ENCODE results near the gene PTAR1. TPM values are rescaled to one million over a fixed set of nuclear protein-coding genes. Genes with fewer than 3 reads are reported as not detected.

PTAR1 gene
- total RNA-seq, 1 donor from 2014 or later, result 48.2 TPM

DNA sequence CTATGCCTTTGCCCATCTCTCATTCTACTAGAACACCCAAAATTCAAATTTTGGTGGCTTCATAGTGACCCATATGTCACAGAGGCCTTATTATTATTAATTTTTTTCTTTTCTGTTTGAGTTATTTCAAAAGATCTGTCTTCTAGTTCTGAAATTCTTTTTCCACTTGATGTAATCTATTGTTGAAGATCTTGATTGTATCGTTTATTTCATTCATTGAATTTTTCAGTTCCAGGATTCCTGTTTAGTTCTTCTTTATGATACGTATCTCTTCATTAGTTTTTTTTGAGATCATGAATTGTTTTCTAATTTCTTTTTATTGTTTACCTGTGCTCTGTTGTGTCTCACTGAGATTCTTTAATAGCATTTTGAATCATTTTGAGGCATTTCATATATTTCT, 63.0 kb downstream of the PTAR1 start:
- no peak for DNase-seq (ENCODE audit: low spot score)
- Mint-ChIP-seq H3K4me3 (ENCODE audit: unreplicated experiment) (no peak overlapping the region), H3K4me1 (ENCODE audit: low read depth) (no peaks in the 10 kb centered on the region), H3K27me3 (ENCODE audit: low read depth) (no peaks in the 10 kb centered on the region), H3K36me3 (ENCODE audit: low read depth) (peaks cover 22% of the 10 kb centered on the region), H3K27ac (ENCODE audit: unreplicated experiment) (no peak overlapping the region), H3K9me3 (ENCODE audit: low read depth) (peaks cover 54% of the 10 kb centered on the region)
- TF ChIP-seq, protein P1, sequence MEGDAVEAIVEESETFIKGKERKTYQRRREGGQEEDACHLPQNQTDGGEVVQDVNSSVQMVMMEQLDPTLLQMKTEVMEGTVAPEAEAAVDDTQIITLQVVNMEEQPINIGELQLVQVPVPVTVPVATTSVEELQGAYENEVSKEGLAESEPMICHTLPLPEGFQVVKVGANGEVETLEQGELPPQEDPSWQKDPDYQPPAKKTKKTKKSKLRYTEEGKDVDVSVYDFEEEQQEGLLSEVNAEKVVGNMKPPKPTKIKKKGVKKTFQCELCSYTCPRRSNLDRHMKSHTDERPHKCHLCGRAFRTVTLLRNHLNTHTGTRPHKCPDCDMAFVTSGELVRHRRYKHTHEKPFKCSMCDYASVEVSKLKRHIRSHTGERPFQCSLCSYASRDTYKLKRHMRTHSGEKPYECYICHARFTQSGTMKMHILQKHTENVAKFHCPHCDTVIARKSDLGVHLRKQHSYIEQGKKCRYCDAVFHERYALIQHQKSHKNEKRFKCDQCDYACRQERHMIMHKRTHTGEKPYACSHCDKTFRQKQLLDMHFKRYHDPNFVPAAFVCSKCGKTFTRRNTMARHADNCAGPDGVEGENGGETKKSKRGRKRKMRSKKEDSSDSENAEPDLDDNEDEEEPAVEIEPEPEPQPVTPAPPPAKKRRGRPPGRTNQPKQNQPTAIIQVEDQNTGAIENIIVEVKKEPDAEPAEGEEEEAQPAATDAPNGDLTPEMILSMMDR (IDR thresholded peaks at IDR 0.05), result no peak

DNA sequence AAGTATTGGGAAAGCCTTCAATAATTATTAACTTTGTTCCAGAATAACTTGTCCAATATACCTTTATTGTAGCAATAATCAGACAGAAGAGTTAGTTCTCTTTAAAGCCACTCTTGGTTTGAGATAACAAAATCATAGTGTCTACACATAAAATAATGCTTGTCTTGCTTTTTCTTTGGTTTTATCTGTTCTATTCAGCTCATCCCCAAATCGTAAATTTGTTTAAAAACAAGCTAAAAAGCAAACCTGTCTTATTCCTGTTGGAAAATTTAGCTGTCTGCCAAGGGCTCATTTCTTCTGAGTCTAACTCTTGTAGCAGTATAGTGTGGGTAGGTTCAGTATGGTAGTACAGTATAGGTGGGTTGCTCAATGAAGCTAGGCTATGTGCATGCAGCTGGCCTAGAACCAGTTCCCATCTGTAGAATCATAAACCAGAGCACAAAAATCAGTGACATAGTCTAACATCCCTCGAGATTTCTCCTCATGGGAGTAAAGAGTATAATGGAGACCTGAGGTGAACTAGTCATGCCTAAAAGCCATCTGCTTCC, 69.7 kb downstream of the PTAR1 start:
- H3K27ac Mint-ChIP-seq (ENCODE audit: unreplicated experiment), result no peak overlapping the region
- TF ChIP-seq, protein P1 (IDR thresholded peaks at IDR 0.05), result no peak
- H3K9me3 Mint-ChIP-seq (ENCODE audit: low read depth), result peaks cover 14% of the 10 kb centered on the region
- no peak overlapping the region for H3K4me3 Mint-ChIP-seq (ENCODE audit: unreplicated experiment)
- no peak for DNase-seq (ENCODE audit: low spot score)
- no peaks in the 10 kb centered on the region for H3K27me3 Mint-ChIP-seq (ENCODE audit: low read depth)
- no peaks in the 10 kb centered on the region for H3K4me1 Mint-ChIP-seq (ENCODE audit: low read depth)
- H3K36me3 Mint-ChIP-seq (ENCODE audit: low read depth), result peaks cover 4% of the 10 kb centered on the region

GRCh38 chr9:69683927-69684326, 75.9 kb downstream of the PTAR1 start:
- Mint-ChIP-seq H3K36me3 (ENCODE audit: low read depth) (no peaks in the 10 kb centered on the region), H3K27ac (ENCODE audit: unreplicated experiment) (no peak overlapping the region), H3K9me3 (ENCODE audit: low read depth) (no peaks in the 10 kb centered on the region), H3K4me1 (ENCODE audit: low read depth) (no peaks in the 10 kb centered on the region), H3K4me3 (ENCODE audit: unreplicated experiment) (no peak overlapping the region), H3K27me3 (ENCODE audit: low read depth) (no peaks in the 10 kb centered on the region)
- TF ChIP-seq, protein P1 (IDR thresholded peaks at IDR 0.05), result no peak
- no peak for DNase-seq (ENCODE audit: low spot score)

DNA sequence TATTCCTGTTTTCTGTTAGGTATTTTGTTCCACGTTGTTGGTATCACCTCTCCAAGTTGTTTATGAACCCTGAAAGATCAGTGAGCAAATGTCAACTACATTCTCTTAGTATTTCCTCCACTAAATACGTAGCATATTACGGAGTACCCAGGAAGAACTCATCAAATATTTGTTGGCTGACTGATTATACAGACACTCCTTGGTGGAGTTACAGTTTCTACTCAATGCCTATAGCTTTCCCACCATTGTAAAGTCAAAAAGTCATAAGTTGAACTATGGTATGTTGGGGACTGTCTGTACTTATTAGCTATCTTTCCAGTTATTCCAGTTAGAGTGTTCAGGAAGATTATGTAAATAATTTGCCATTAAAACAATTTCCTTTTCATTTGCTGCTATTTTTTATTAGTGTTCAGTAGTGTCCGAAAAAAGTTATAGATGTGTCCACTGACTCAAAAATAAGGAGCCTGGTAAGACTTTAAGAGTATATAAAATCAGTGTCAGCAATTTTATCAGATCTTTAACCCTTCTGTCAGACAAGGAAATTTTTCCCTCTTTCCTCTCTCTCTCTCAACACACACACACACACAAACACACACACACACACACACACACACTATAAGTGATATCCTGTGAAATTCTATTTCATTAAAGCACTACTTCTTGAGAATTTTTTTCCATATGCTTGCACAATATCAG, 80.8 kb downstream of the PTAR1 start:
- H3K27ac Mint-ChIP-seq (ENCODE audit: unreplicated experiment), result no peak overlapping the region

GRCh38 chr9:69677931-69678330, 81.9 kb downstream of the PTAR1 start:
- Mint-ChIP-seq H3K4me1 (ENCODE audit: low read depth) (peaks cover 20% of the 10 kb centered on the region), H3K4me3 (ENCODE audit: unreplicated experiment) (no peak overlapping the region), H3K9me3 (ENCODE audit: low read depth) (no peaks in the 10 kb centered on the region), H3K27ac (ENCODE audit: unreplicated experiment) (no peak overlapping the region), H3K27me3 (ENCODE audit: low read depth) (no peaks in the 10 kb centered on the region), H3K36me3 (ENCODE audit: low read depth) (no peaks in the 10 kb centered on the region)
- no peak for DNase-seq (ENCODE audit: low spot score)
- TF ChIP-seq, protein P1 (IDR thresholded peaks at IDR 0.05), result no peak

More for the DNA sequence above, 80.8 kb downstream of the PTAR1 start:
- peaks cover 14% of the 10 kb centered on the region for H3K4me1 Mint-ChIP-seq (ENCODE audit: low read depth)
- H3K4me3 Mint-ChIP-seq (ENCODE audit: unreplicated experiment), result no peak overlapping the region
- DNase-seq (ENCODE audit: low spot score), result no peak
- no peaks in the 10 kb centered on the region for H3K9me3 Mint-ChIP-seq (ENCODE audit: low read depth)
- no peaks in the 10 kb centered on the region for H3K36me3 Mint-ChIP-seq (ENCODE audit: low read depth)
- TF ChIP-seq, protein P1 (IDR thresholded peaks at IDR 0.05), result no peak
- H3K27me3 Mint-ChIP-seq (ENCODE audit: low read depth), result no peaks in the 10 kb centered on the region

Measured in chondrocyte (in vitro differentiated cells).